HG03342 (cell line): ENCODE measurements around the gene TROAP.
"Not testable (repeated sequence)": the region's sequence is repeated elsewhere in the genome, so short reads cannot be mapped to it uniquely, and the experiment has no call there.

Experiments used
- ATAC-seq: cut with Tn5 transposase; IDR thresholded peaks from one replicate; pipeline ENCODE4 v1.9.1; 2021; ENCODE audit warnings: mild to moderate bottlenecking, moderate library complexity; ENCODE audit not compliant: unreplicated experiment

TROAP gene

DNA sequence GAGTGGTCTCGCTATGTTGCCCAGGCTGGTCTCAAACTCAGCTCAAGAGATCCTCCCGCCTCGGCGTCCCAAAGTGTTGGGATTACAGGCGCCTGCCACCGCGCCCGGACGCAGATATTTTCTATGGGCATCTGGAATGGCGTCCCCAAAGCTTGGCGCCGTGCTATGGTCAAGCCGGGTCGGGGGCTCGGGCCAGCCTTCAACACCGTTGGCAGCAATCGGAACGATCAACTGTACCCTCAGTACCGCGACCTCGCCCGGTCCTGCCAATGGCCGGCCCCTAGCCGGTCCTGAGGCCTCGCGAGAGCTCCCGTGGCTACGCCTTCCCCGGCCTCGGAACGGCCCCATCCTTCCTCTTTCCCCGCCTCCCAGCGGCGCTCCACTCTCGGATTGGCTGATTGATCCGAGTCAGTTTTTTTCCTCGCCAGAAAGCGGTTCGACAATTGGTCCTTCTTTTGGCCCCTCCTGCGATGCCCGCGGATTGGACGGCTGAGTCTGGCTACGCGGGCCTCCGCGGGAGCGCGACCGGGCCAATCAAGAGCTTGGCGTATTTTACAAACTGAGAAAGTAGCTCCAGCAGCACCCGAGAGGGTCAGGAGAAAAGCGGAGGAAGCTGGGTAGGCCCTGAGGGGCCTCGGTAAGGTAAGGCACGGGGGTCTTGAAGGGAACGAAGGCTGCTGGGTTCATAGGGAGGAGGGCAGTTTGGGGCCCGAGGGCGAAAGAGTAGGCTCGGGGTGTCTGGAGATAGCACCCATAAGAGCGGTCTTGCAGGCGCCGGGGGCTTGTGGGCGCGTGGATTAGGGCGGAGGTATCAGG lies at the start of gene TROAP:
Gene TROAP, plus strand, starts transcription at position 548 of the 816 bp plus-strand sequence. CDS start 354 bp downstream, outside the sequence.
- peak; percentile 97 for ATAC-seq

DNA sequence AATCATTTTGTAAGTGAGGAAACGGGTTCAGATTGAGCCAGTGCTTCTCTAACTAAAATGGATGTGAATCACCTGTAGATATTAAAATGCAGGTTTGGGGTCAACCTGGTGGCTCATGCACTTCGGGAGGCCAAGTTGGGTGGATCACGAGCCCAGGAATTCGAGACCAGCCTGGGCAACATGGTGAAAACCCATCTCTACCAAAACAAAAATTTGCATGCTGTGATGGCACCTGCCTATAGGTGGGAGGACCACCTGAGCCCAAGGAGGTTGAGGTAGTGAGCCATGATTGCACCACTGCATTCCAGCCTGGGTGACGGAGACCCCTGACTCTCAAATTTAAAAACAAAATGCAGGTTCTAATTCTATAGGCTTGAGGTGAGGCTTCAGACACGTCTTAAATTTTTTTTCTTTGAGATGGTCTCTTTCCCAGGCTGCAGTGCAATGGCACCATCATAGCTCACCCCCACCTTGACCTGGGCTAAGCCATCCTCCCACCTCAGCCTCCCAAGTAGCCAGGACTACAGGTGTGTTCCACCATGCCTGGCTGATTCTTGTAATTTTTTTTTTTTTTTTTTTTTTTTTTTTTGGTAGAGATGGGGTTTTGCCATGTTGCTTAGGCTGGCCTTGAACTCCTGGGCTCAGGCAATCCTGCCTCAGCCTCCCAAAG lies 49.2 kb upstream of the TROAP start:
- ATAC-seq, result no peak

DNA sequence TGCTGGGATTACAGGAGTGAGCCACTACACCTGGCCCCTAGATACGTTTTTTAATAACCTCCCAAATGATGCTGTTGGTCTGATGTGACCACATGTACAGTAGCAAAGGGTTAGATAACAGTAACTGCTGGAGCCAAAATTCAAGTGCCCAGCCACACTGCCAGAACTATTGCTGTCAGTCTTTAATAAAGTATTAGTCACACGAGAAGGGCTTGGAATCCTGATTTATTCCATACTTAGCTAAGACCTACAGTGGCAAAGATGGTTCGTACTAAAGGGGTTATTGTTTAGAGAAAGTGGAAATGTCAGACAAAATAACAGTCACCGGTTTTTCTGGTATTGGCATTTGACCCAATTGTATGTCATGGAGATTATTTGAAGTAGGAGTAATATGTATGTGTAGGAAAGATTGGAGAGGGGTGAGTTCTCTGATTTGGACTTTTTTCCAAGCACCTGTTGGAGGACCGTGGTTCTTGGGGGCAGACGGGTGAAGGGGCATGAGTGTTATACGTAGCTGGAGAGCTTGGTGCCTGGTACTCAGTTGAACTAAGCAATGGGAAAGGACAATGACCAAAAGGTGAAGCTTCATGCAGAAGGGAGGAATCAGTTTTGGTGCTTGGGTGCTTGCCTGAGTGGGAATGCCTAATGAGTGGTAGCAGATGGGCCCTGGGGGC lies 48.5 kb upstream of the TROAP start:
- ATAC-seq, result no peak

- no peak for ATAC-seq
Observed at GRCh38 chr12:49276304-49277290, 46.5 kb upstream of the TROAP start.

- ATAC-seq, result no peak
Observed at GRCh38 chr12:49277466-49277865, 45.6 kb upstream of the TROAP start.

DNA sequence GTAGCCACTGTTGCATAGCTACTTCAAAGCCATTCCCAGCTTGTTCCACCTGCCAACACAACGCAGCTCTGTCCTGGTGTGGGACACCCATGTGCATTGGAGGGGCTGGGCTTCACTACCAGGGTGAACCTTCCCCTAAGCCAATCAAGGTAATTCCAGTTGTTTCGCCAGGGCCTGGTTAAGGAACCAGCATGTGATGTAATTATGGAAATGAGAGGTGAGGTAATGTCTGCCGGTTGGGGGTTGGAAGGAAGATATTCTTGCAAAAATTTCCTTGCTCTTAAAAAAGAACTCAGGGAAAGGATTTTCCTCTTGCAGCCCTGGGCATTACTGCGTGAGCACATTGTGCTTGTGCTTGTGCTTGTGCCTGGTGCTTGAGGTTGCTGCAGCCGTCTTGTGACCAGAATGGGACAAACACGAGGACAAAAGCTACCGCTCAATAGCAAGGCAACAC lies 43.3 kb upstream of the TROAP start:
- no peak for ATAC-seq

GRCh38 chr12:49280545-49280944 lies 42.5 kb upstream of the TROAP start:
- not testable (repeated sequence) for ATAC-seq

DNA sequence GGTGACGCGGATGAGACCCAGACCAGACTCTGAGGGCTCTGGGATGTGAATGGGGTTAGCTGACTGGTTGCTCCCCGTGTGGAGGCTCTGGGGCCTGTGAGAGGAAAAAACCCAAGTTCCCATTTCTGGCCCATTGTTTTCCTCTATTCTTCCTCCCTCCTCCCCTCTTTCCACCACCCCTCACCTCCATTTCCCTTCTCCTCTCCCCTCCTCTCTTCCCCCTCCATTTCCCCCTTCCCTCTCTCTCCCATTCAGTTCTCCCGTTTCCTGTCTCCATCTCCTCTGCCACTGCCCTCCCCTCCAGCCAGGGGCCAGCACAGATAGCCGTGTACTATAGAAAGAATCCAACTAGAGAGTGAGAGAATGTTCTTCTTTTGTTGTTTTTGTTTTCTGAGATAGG lies 40.8 kb upstream of the TROAP start:
- ATAC-seq, result no peak

DNA sequence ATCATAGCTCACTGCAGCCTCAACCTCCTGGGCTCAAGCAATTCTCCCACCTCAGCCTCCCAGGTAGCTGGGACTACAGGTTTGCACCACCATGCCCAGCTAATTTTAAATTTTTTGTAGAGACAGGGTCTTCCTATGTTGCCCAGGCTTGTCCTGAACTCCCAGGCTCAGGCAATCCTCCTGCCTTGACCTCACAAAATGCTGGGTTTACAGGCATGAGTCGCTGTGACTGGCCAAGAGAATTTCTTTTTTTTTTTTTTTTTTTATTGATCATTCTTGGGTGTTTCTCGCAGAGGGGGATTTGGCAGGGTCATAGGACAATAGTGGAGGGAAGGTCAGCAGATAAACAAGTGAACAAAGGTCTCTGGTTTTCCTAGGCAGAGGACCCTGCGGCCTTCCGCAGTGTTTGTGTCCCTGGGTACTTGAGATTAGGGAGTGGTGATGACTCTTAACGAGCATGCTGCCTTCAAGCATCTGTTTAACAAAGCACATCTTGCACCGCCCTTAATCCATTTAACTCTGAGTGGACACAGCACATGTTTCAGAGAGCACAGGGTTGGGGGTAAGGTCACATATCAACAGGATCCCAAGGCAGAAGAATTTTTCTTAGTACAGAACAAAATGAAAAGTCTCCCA lies 40.2 kb upstream of the TROAP start:
- ATAC-seq, result not testable (repeated sequence)

- ATAC-seq, result no peak
Observed at GRCh38 chr12:49283541-49284429, 39.3 kb upstream of the TROAP start.

DNA sequence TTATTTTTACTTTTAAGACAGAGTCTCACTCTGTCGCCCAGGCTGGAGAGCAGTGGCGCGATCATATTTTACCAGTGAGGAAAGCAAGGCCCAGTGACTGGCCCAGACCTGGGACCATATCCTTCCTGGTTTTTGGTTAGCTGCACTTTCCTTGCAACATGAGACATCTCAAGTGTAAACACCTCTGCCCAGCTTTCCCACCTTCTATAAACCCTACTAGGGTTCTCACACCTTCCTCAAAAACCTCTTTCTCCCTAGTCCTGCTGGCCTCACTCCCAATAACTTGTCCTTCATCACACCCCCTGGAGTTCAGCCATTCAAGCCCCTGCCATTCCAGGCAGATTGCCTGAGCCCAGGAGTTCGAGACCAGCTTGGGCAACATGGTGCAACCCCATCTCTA lies 38.4 kb upstream of the TROAP start:
- no peak for ATAC-seq

GRCh38 chr12:49287876-49288275 lies 35.2 kb upstream of the TROAP start:
- no peak for ATAC-seq

DNA sequence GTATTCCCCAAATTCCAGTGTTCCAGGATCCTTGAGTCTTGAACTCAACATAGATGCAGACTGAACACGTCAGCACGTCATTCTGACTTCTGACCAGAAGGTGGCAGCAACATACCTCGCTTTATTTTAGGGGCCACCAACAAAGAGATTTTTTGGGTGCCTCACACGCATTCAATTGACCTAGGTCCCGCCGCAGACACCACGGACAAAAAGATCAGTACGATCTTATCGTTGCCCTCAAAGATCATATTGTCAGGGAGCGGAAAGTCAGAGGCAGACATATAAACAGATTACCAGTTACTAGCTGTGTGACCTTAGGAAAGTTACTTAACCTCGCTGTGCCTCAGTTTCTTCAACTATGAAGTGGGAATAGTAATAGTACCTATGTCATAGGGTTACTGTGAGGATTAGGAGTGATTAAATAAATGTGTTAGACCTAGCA lies 34.6 kb upstream of the TROAP start:
- no peak for ATAC-seq

GRCh38 chr12:49288922-49289555 lies 34.0 kb upstream of the TROAP start:
- no peak for ATAC-seq

DNA sequence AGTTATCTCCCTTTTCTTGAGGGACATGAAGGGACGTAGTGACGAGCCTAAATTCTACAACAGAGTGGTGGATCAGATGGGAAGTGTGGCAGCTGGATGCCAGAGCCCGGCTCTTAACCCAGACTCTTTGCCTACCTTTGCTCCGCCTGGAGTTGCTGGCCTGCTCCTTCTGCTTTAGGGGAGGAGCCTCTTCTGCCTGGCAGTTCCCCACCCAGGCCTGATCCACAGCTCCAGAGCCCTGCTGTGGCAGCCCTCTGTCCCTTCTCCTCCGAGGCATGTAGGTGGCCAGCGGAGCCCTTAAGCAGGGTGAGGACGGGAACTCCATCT lies 30.4 kb upstream of the TROAP start:
- ATAC-seq, result no peak

DNA sequence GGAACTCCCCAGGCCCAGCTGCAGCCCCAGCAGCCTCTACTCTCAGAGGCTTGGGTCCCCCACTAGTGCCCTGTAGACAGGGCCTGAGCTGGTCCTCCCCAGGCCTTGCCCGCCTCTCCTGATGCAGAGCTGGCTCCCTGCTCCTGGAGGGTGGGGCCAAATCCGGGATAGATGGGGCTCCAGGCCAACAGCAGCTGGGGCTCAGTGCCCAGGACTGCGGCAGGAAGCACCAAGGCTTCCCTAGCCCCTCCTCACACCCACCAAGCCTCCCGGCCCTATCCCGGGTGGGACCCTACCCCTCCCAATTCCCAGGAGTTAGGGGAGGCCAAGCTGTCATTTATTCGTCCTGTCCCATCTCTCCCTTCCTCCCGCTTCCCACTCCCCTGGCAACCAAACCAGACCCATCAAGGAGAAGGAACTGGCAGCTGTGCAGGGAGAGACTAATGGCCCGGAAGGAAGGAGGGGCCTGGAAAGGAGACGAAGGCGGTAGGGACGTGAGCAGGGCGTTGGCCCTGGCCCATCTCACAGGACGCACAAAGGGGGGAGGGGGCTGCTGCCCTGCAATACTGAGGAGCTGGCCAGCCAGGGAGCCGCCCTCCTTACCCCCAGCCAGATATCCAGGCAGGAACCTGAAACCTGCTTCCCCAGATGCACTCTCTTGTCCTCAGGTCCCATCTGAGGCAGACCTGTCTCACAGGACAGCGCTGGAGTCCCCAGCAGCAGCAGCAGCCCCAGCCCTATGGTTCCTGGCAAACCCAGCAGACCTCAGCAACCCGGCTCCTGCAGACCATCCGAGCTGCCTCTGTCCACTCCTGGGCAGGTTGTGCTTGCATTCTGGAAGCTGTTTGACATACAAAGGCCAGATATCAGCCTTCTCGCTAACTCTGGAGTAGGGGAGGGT lies 29.7 kb upstream of the TROAP start:
- ATAC-seq, result no peak

GRCh38 chr12:49294086-49294803 lies 28.8 kb upstream of the TROAP start:
- no peak for ATAC-seq
